Neutrophil (primary cell): ENCODE measurements around the gene CAMTA1.

Experiments
- H3K27ac ChIP-seq: fragments of 200-600 bp; sonication (generic); 2 replicates; pipeline ENCODE4 v1.5.1; 2016; ENCODE audit warnings: mild to moderate bottlenecking, moderate library complexity
- H3K27me3 ChIP-seq: fragments of 200-600 bp; sonication (generic); 2 replicates; pipeline ENCODE4 v1.6.0; 2016; ENCODE audit warnings: mild to moderate bottlenecking
- H3K36me3 ChIP-seq: fragments of 200-600 bp; sonication (generic); 2 replicates; pipeline ENCODE4 v1.5.1; 2017
- H3K4me1 ChIP-seq, 2 experiments: fragments of 200-600 bp in 1 of 2; sonication (generic) in 1 of 2; 1 replicate in 1 of 2; 2 replicates in 1 of 2; pipeline versions ENCODE4 v1.5.1 to v1.6.1; 2013 to 2016; ENCODE audit warnings: low read depth in 1 of 2, low read length in 1 of 2, mild to moderate bottlenecking in 1 of 2, moderate library complexity in 1 of 2; ENCODE audit not compliant: control insufficient read depth in 1 of 2, insufficient read depth in 1 of 2
- H3K4me3 ChIP-seq, 2 experiments: fragments of 200-600 bp in 1 of 2; sonication (generic) in 1 of 2; 1 replicate in 1 of 2; 2 replicates in 1 of 2; pipeline ENCODE4 v1.5.1; 2013 to 2016; ENCODE audit warnings: low read depth in 1 of 2, low read length in 1 of 2, mild to moderate bottlenecking in 1 of 2, moderate library complexity in 1 of 2
- H3K9me3 ChIP-seq: fragments of 200-600 bp; sonication (generic); 2 replicates; pipeline ENCODE4 v1.5.1; 2016
- CTCF ChIP-seq: fragments of 200-600 bp; sonication (generic); IDR thresholded peaks from 2 replicates; pipeline ENCODE4 v1.5.1; 2016; ENCODE audit warnings: antibody characterized with exemption

The CAMTA1 gene

GRCh38 chr1:7294636-7295035 is 509.4 kb downstream of the CAMTA1 start:
- Histone ChIP-seq H3K4me3 (no peak overlapping the region), H3K27ac (no peak overlapping the region)
- TF ChIP-seq CTCF, result no peak

GRCh38 chr1:7295946-7296345 is 510.7 kb downstream of the CAMTA1 start:
- Histone ChIP-seq H3K4me3 (no peak overlapping the region), H3K4me1 (no peaks in the 10 kb centered on the region), H3K27me3 (peaks cover 28% of the 10 kb centered on the region), H3K27ac (no peak overlapping the region), H3K36me3 (no peaks in the 10 kb centered on the region), H3K9me3 (no peaks in the 10 kb centered on the region)
- TF ChIP-seq CTCF, result no peak

More at GRCh38 chr1:7294636-7295035, 509.4 kb downstream of the CAMTA1 start:
- Histone ChIP-seq H3K27me3 (peaks cover 17% of the 10 kb centered on the region), H3K9me3 (no peaks in the 10 kb centered on the region), H3K36me3 (no peaks in the 10 kb centered on the region), H3K4me1 (no peaks in the 10 kb centered on the region)

GRCh38 chr1:7296968-7297367 is 511.7 kb downstream of the CAMTA1 start:
- TF ChIP-seq CTCF, result no peak
- H3K9me3 ChIP-seq, result no peaks in the 10 kb centered on the region
- no peak overlapping the region for H3K4me3 ChIP-seq
- H3K27ac ChIP-seq, result no peak overlapping the region
- no peaks in the 10 kb centered on the region for H3K36me3 ChIP-seq
- H3K27me3 ChIP-seq, result peaks cover 28% of the 10 kb centered on the region
- H3K4me1 ChIP-seq, result no peaks in the 10 kb centered on the region

GRCh38 chr1:7298145-7298544 is 512.9 kb downstream of the CAMTA1 start:
- no peaks in the 10 kb centered on the region for H3K4me1 ChIP-seq

GRCh38 chr1:7298749-7299151 is 513.5 kb downstream of the CAMTA1 start:
- Histone ChIP-seq H3K27ac (no peak overlapping the region), H3K9me3 (no peaks in the 10 kb centered on the region), H3K4me3 (no peak overlapping the region), H3K4me1 (no peaks in the 10 kb centered on the region), H3K27me3 (peaks cover 28% of the 10 kb centered on the region), H3K36me3 (no peaks in the 10 kb centered on the region)
- TF ChIP-seq CTCF, result no peak

More at GRCh38 chr1:7298145-7298544, 512.9 kb downstream of the CAMTA1 start:
- no peaks in the 10 kb centered on the region for H3K9me3 ChIP-seq
- no peaks in the 10 kb centered on the region for H3K36me3 ChIP-seq
- no peak for TF ChIP-seq CTCF
- H3K27me3 ChIP-seq, result peaks cover 28% of the 10 kb centered on the region
- no peak overlapping the region for H3K4me3 ChIP-seq
- no peak overlapping the region for H3K27ac ChIP-seq

- Histone ChIP-seq H3K27ac (no peak overlapping the region), H3K4me3 (no peak overlapping the region), H3K9me3 (no peaks in the 10 kb centered on the region), H3K36me3 (no peaks in the 10 kb centered on the region), H3K27me3 (peaks cover 28% of the 10 kb centered on the region), H3K4me1 (no peaks in the 10 kb centered on the region)
- TF ChIP-seq CTCF, result no peak
Measured at GRCh38 chr1:7299329-7299799, 514.1 kb downstream of the CAMTA1 start.
